RWPE2 (cell line): ENCODE data around the gene WWOX.

ENCODE experiments used
- ATAC-seq: fragments of 200-7000 bp; cut with Tn5 transposase; 3 replicates; pipeline ENCODE4 v1.9.1; 2021; ENCODE audit warnings: low read depth
- DNase-seq: peaks from one replicate; pipeline ENCODE4 v3.0.0-alpha.2; 2020; ENCODE audit warnings: low spot score
- H3K27ac ChIP-seq: fragments of 450-650 bp; 2 replicates; pipeline ENCODE4 v1.5.1; 2017; ENCODE audit warnings: mild to moderate bottlenecking; ENCODE audit not compliant: poor library complexity, severe bottlenecking
- H3K27me3 ChIP-seq: fragments of 250-450 bp; sonication (Bioruptor Pico); 2 replicates; pipeline ENCODE4 v1.5.1; 2021; ENCODE audit warnings: mild to moderate bottlenecking, moderate library complexity; ENCODE audit not compliant: insufficient read depth, poor library complexity, severe bottlenecking
- H3K36me3 ChIP-seq: fragments of 250-450 bp; sonication (Bioruptor Pico); 2 replicates; pipeline ENCODE4 v1.5.1; 2020; ENCODE audit warnings: low read depth, mild to moderate bottlenecking, moderate library complexity
- H3K4me1 ChIP-seq: fragments of 250-450 bp; sonication (Bioruptor Pico); 2 replicates; pipeline ENCODE4 v1.5.1; 2021; ENCODE audit warnings: mild to moderate bottlenecking, moderate library complexity; ENCODE audit not compliant: insufficient read depth, poor library complexity, severe bottlenecking
- H3K4me3 ChIP-seq: fragments of 250-450 bp; sonication (Bioruptor Pico); 2 replicates; pipeline ENCODE4 v1.5.1; 2021; ENCODE audit warnings: mild to moderate bottlenecking, moderate library complexity; ENCODE audit not compliant: severe bottlenecking
- H3K9me3 ChIP-seq: fragments of 250-450 bp; sonication (Bioruptor Pico); 2 replicates; pipeline ENCODE4 v1.5.1; 2021; ENCODE audit warnings: mild to moderate bottlenecking, moderate library complexity; ENCODE audit not compliant: severe bottlenecking
- TF ChIP-seq, protein P1 (sequence below): fragments of 450-650 bp; IDR thresholded peaks from one replicate; pipeline ENCODE4 v1.5.1; 2017; ENCODE audit warnings: mild to moderate bottlenecking, moderate library complexity; ENCODE audit not compliant: poor library complexity, severe bottlenecking

Gene WWOX

GRCh38 chr16:78362524-78363135, 263.2 kb downstream of the WWOX start:
- no peak for ATAC-seq
- TF ChIP-seq, protein P1, sequence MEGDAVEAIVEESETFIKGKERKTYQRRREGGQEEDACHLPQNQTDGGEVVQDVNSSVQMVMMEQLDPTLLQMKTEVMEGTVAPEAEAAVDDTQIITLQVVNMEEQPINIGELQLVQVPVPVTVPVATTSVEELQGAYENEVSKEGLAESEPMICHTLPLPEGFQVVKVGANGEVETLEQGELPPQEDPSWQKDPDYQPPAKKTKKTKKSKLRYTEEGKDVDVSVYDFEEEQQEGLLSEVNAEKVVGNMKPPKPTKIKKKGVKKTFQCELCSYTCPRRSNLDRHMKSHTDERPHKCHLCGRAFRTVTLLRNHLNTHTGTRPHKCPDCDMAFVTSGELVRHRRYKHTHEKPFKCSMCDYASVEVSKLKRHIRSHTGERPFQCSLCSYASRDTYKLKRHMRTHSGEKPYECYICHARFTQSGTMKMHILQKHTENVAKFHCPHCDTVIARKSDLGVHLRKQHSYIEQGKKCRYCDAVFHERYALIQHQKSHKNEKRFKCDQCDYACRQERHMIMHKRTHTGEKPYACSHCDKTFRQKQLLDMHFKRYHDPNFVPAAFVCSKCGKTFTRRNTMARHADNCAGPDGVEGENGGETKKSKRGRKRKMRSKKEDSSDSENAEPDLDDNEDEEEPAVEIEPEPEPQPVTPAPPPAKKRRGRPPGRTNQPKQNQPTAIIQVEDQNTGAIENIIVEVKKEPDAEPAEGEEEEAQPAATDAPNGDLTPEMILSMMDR, result no peak
- no peak for DNase-seq
- no peaks in the 10 kb centered on the region for H3K4me1 ChIP-seq
- H3K36me3 ChIP-seq, result no peaks in the 10 kb centered on the region
- no peak overlapping the region for H3K27ac ChIP-seq
- no peak overlapping the region for H3K4me3 ChIP-seq
- H3K27me3 ChIP-seq, result no peaks in the 10 kb centered on the region
- H3K9me3 ChIP-seq, result no peaks in the 10 kb centered on the region

DNA sequence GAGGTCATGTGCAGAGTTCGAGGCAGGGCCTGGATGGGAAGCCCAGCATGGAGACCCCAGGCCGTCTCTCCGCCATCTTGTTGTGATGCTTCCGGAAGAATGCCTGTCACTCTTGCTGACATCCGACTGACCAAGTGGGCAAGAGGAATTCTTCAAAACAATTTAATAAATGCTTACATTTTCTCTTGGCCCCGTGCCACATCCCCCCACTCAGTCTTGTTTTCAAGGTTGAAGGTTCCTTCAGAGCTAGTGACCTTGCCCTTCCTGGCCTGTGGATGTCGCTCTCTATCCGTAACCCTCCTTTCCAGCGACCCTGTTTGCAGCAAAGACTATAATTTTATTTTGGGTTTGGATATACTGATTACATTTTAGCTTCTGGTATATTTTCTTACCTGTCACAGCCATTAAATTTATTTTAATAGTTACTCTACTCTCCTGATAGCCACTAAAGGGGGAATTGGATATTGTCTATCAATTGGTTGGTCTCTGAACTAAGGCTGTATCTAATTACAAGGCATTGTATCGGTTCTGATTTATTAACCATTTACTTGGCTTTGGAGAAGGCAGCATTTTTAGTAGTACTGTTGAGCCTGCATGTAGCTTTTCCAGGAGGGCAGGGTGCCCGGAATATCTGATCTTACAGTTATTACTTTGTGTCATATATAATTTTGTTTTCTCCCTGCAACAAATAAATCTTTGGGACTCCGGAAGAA, 264.5 kb downstream of the WWOX start:
- H3K4me1 ChIP-seq, result no peaks in the 10 kb centered on the region
- no peak for ATAC-seq
- no peak overlapping the region for H3K4me3 ChIP-seq
- DNase-seq, result no peak
- no peaks in the 10 kb centered on the region for H3K27me3 ChIP-seq
- H3K27ac ChIP-seq, result no peak overlapping the region
- H3K9me3 ChIP-seq, result no peaks in the 10 kb centered on the region
- H3K36me3 ChIP-seq, result no peaks in the 10 kb centered on the region
- TF ChIP-seq, protein P1, result no peak

GRCh38 chr16:78364556-78364880, 265.1 kb downstream of the WWOX start:
- Histone ChIP-seq H3K27ac (no peak overlapping the region), H3K36me3 (no peaks in the 10 kb centered on the region), H3K4me1 (no peaks in the 10 kb centered on the region), H3K27me3 (no peaks in the 10 kb centered on the region), H3K4me3 (no peak overlapping the region), H3K9me3 (no peaks in the 10 kb centered on the region)
- no peak for DNase-seq
- ATAC-seq, result no peak
- TF ChIP-seq, protein P1, result no peak

- H3K4me1 ChIP-seq, result no peaks in the 10 kb centered on the region
- DNase-seq, result no peak
- H3K27ac ChIP-seq, result no peak overlapping the region
- TF ChIP-seq, protein P1, result no peak
- H3K9me3 ChIP-seq, result no peaks in the 10 kb centered on the region
- no peak overlapping the region for H3K4me3 ChIP-seq
- H3K27me3 ChIP-seq, result no peaks in the 10 kb centered on the region
- ATAC-seq, result no peak
- no peaks in the 10 kb centered on the region for H3K36me3 ChIP-seq
Measured at GRCh38 chr16:78365366-78365765, 265.9 kb downstream of the WWOX start.
